Smooth muscle cell (in vitro differentiated cells): ENCODE results near the gene INSYN2B. TPM values are rescaled to one million over a fixed set of nuclear protein-coding genes. Genes with fewer than 3 reads are reported as not detected.

ENCODE experiments used
- DNase-seq: peaks from one replicate; lab custom pipeline; 2025; ENCODE audit not compliant: unreplicated experiment; lab: John Stamatoyannopoulos, UW
- H2AFZ ChIP-seq: fragments of 200-600 bp; sonication (generic); 2 replicates; pipeline ENCODE4 v1.6.0; 2016; ENCODE audit warnings: antibody characterized with exemption, low read depth, mild to moderate bottlenecking
- H3F3A ChIP-seq: fragments of 200-600 bp; sonication (generic); 2 replicates; pipeline ENCODE4 v1.6.0; 2017; ENCODE audit warnings: antibody characterized with exemption, low read depth
- H3K27ac ChIP-seq: fragments of 200-600 bp; sonication (generic); 2 replicates; pipeline ENCODE4 v1.5.1; 2016; ENCODE audit warnings: low read depth, mild to moderate bottlenecking
- H3K27me3 ChIP-seq: fragments of 200-600 bp; sonication (generic); 2 replicates; pipeline ENCODE4 v1.6.1; 2016; ENCODE audit warnings: low read depth, mild to moderate bottlenecking
- H3K36me3 ChIP-seq: fragments of 200-600 bp; sonication (generic); 2 replicates; pipeline ENCODE4 v1.5.1; 2016; ENCODE audit warnings: low read depth
- H3K4me1 ChIP-seq: fragments of 200-600 bp; sonication (generic); 2 replicates; pipeline ENCODE4 v1.5.1; 2016; ENCODE audit warnings: low read depth
- H3K4me2 ChIP-seq: fragments of 200-600 bp; sonication (generic); 2 replicates; pipeline ENCODE4 v1.6.0; 2016; ENCODE audit warnings: mild to moderate bottlenecking
- H3K4me3 ChIP-seq: fragments of 200-600 bp; sonication (generic); 2 replicates; pipeline ENCODE4 v1.5.1; 2016; ENCODE audit warnings: mild to moderate bottlenecking
- H3K79me2 ChIP-seq: fragments of 200-600 bp; sonication (generic); 2 replicates; pipeline ENCODE4 v1.6.0; 2016; ENCODE audit warnings: low read depth, mild to moderate bottlenecking
- H3K9ac ChIP-seq: fragments of 200-600 bp; sonication (generic); 2 replicates; pipeline ENCODE4 v1.6.0; 2016; ENCODE audit warnings: low read depth
- H3K9me3 ChIP-seq: fragments of 200-600 bp; sonication (generic); replicated peaks from 2 replicates; pipeline ENCODE4 v1.5.1; 2016; ENCODE audit warnings: low read depth
- H4K20me1 ChIP-seq: fragments of 200-600 bp; sonication (generic); 2 replicates; pipeline ENCODE4 v1.6.0; 2016; ENCODE audit warnings: low read depth
- CTCF ChIP-seq: fragments of 200-600 bp; sonication (generic); IDR thresholded peaks from 2 replicates; pipeline ENCODE4 v1.5.1; 2017; ENCODE audit warnings: borderline replicate concordance, mild to moderate bottlenecking, antibody characterized with exemption; ENCODE audit not compliant: insufficient read depth, poor library complexity, severe bottlenecking
- WGBS: methylation state at CpG from one replicate; pipeline ENCODE4 v1.1.7; 2016; ENCODE audit warnings: low lambda C conversion rate; 5-methylcytosine and 5-hydroxymethylcytosine counted together
- polyA plus RNA-seq: library from polyadenylated mRNA; unstranded; fragments of >200 nt; fragmentation: Nextera tagmentation; extraction: Ambion mirVana; gene quantifications from 2 replicates; pipeline ENCODE4 v1.2.1, GENCODE V29; 2016
- total RNA-seq: library from RNA; depleted of rRNA; stranded (reverse); fragments of >200 nt; gene quantifications from 2 replicates; pipeline ENCODE4 v1.2.3, GENCODE V29; 2014

The INSYN2B gene
- total and polyA plus RNA-seq, 2 experiments from 2014 or later, result 2.7 to 13.8 TPM

GRCh38 chr5:169832845-169833244 is 147.4 kb downstream of the INSYN2B start:
- Histone ChIP-seq H3K4me2 (no peak overlapping the region), H3K27ac (no peak overlapping the region), H3F3A (peaks cover 5% of the 10 kb centered on the region), H2AFZ (no peak overlapping the region), H3K36me3 (no peaks in the 10 kb centered on the region), H3K9me3 (no peaks in the 10 kb centered on the region), H3K27me3 (no peaks in the 10 kb centered on the region), H3K9ac (no peak overlapping the region), H3K79me2 (no peaks in the 10 kb centered on the region), H3K4me3 (no peak overlapping the region), H4K20me1 (no peaks in the 10 kb centered on the region), H3K4me1 (no peaks in the 10 kb centered on the region)
- DNase-seq, result no peak
- TF ChIP-seq CTCF, result no peak

- 83% methylated on average over 3 of the region's 3 CpGs for WGBS
- Histone ChIP-seq H3K4me2 (no peak overlapping the region), H3K36me3 (no peaks in the 10 kb centered on the region), H3K9ac (no peak overlapping the region), H3K4me1 (no peaks in the 10 kb centered on the region), H4K20me1 (no peaks in the 10 kb centered on the region), H3K79me2 (no peaks in the 10 kb centered on the region), H3K27ac (no peak overlapping the region), H3K9me3 (no peaks in the 10 kb centered on the region), H3F3A (peaks cover 5% of the 10 kb centered on the region), H3K4me3 (no peak overlapping the region), H3K27me3 (no peaks in the 10 kb centered on the region), H2AFZ (no peak overlapping the region)
- no peak for TF ChIP-seq CTCF
- DNase-seq, result no peak
These were observed 148.0 kb downstream of the INSYN2B start for GRCh38 chr5:169832304-169832703.

- TF ChIP-seq CTCF, result no peak
- no peaks in the 10 kb centered on the region for H3K36me3 ChIP-seq
- H4K20me1 ChIP-seq, result no peaks in the 10 kb centered on the region
- peaks cover 5% of the 10 kb centered on the region for H3F3A ChIP-seq
- WGBS, result 75% methylated on average over 1 of the region's 1 CpG
- H3K4me1 ChIP-seq, result no peaks in the 10 kb centered on the region
- no peak overlapping the region for H2AFZ ChIP-seq
- no peaks in the 10 kb centered on the region for H3K27me3 ChIP-seq
- H3K9ac ChIP-seq, result no peak overlapping the region
- H3K4me2 ChIP-seq, result no peak overlapping the region
- no peak overlapping the region for H3K4me3 ChIP-seq
- no peaks in the 10 kb centered on the region for H3K79me2 ChIP-seq
- DNase-seq, result no peak
- H3K9me3 ChIP-seq, result no peaks in the 10 kb centered on the region
- no peak overlapping the region for H3K27ac ChIP-seq
These were observed 149.0 kb downstream of the INSYN2B start for GRCh38 chr5:169831331-169831730.

- WGBS, result 81% methylated on average over 4 of the region's 4 CpGs
- no peaks in the 10 kb centered on the region for H3K27me3 ChIP-seq
- H3K4me1 ChIP-seq, result no peaks in the 10 kb centered on the region
- no peaks in the 10 kb centered on the region for H3K36me3 ChIP-seq
- no peak overlapping the region for H3K27ac ChIP-seq
- no peak overlapping the region for H2AFZ ChIP-seq
- H3K79me2 ChIP-seq, result no peaks in the 10 kb centered on the region
- H3K4me3 ChIP-seq, result no peak overlapping the region
- peaks cover 3% of the 10 kb centered on the region for H3F3A ChIP-seq
- no peak overlapping the region for H3K4me2 ChIP-seq
- no peak for DNase-seq
- no peak for TF ChIP-seq CTCF
- H3K9ac ChIP-seq, result no peak overlapping the region
- H4K20me1 ChIP-seq, result no peaks in the 10 kb centered on the region
- no peaks in the 10 kb centered on the region for H3K9me3 ChIP-seq
These were observed 151.9 kb downstream of the INSYN2B start for GRCh38 chr5:169828385-169828784.
